Measurements from ENCODE around the gene EPHB2. TPM values are rescaled to one million over a fixed set of nuclear protein-coding genes. Genes with fewer than 3 reads are reported as not detected.

The EPHB2 gene
- total and polyA plus RNA-seq, 2 donors from 2014 or later, result 3.0 to 9.5 TPM

DNA sequence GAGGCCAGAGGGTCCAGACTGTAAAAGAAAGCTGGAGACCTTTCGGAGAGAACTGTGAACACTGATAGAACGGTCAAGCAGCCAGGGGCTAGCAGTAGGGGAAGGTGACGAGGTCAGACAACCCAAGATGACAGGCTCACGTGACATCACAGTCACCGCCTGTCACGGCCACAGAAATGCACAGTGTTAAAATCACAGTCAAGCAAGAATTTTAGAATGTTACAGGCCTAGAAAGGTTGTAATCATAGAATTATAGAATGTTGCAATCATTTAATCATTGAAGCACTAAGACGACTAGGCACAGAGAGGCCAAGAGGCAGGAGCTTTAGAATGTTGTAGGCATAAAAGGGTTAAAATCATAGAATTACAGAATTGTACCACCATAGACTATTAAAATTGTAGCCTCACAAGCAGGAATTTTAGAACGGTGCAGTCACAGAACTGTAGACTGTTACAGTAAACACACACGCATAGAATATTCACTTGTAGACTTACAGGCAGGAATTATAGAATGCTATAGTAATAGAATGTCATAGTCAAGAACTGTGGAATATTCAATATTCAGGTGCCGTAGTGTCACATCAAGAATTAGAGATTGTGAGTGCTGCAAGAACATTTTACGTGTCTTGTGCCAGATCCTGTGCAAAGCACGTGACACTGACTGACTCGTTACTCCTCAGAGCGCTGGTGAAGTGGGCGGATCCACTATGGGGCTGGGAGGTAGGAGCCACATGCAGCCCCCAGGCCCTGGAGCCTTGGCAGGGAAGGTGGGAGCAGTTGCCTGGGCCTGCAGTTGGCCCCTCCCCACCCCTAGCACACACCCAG is 118.1 kb downstream of the EPHB2 start:
- DNase-seq, result peak in 3 of 5 donors; percentile 44 to 73 (median 44)
- no peak overlapping the region for H3K9ac ChIP-seq (ENCODE audit: low read length in 3 of 3)
- TF ChIP-seq, protein P1, sequence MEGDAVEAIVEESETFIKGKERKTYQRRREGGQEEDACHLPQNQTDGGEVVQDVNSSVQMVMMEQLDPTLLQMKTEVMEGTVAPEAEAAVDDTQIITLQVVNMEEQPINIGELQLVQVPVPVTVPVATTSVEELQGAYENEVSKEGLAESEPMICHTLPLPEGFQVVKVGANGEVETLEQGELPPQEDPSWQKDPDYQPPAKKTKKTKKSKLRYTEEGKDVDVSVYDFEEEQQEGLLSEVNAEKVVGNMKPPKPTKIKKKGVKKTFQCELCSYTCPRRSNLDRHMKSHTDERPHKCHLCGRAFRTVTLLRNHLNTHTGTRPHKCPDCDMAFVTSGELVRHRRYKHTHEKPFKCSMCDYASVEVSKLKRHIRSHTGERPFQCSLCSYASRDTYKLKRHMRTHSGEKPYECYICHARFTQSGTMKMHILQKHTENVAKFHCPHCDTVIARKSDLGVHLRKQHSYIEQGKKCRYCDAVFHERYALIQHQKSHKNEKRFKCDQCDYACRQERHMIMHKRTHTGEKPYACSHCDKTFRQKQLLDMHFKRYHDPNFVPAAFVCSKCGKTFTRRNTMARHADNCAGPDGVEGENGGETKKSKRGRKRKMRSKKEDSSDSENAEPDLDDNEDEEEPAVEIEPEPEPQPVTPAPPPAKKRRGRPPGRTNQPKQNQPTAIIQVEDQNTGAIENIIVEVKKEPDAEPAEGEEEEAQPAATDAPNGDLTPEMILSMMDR (IDR thresholded peaks at IDR 0.05; ENCODE audit: borderline replicate concordance, extremely low read depth, insufficient read depth), result no peak
- no peaks in the 10 kb centered on the region for H3K36me3 ChIP-seq (ENCODE audit: control insufficient read depth in 2 of 3, insufficient read depth in 3 of 3, low read length in 3 of 3)
- no peaks in the 10 kb centered on the region for H3K27me3 ChIP-seq (ENCODE audit: control insufficient read depth, insufficient read depth, low read length)
- intact Hi-C loops (cut with DNase I), result no loop called here
- peak overlapping the region; percentile 41 to 45 for H3K27ac ChIP-seq (ENCODE audit: low read depth in 2 of 2, low read length in 2 of 2)
- no peaks in the 10 kb centered on the region for H3K9me3 ChIP-seq (ENCODE audit: control insufficient read depth in 2 of 3, insufficient read depth in 1 of 3, low read length in 3 of 3)
- no peak overlapping the region for H3K4me3 ChIP-seq (ENCODE audit: low read length in 3 of 3)
- no peak for FAIRE-seq
- H3K4me1 ChIP-seq (ENCODE audit: control insufficient read depth in 2 of 3, insufficient read depth in 2 of 3, low read depth in 1 of 3, low read length in 3 of 3), result peaks cover 7 to 31% (median 21%) of the 10 kb centered on the region in 3 donors

GRCh38 chr1:22829309-22829989 is 118.8 kb downstream of the EPHB2 start:
- H3K27me3 ChIP-seq (ENCODE audit: control insufficient read depth, insufficient read depth, low read length), result no peaks in the 10 kb centered on the region
- FAIRE-seq, result no peak

DNA sequence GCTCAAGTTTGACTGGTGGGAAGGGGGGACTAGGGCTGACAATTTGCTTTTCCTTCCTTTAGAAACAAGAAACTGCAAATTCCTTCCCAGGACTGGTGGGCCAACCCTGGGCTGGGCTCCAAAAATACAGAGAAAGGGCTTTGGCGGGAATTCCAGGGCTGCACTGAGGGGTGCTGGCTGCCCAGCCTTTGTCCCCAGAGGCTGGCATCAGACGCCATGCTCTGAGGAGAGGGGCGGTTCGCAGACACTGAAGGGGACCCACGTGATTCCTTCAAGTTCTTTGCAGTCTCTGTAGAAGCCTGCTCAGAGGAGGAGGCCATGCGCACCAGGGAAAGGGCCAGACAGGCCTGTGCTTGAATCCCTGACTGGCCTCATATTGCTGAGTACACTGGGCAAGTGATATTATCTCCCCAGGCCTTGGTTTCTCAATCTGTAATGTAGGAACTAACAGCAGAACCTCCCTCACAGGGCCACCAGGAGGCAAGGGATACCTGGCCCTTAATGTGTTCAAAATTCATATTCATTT is 119.5 kb downstream of the EPHB2 start:
- no peaks in the 10 kb centered on the region for H3K36me3 ChIP-seq (ENCODE audit: control insufficient read depth in 2 of 3, insufficient read depth in 3 of 3, low read length in 3 of 3)
- no peak for FAIRE-seq
- intact Hi-C loops (cut with DNase I), result no loop called here
- H3K27me3 ChIP-seq (ENCODE audit: control insufficient read depth, insufficient read depth, low read length), result no peaks in the 10 kb centered on the region
- no peak overlapping the region for H3K4me3 ChIP-seq (ENCODE audit: low read length in 3 of 3)
- DNase-seq, result peak in 2 of 5 donors; percentile 30 to 40
- TF ChIP-seq, protein P1 (IDR thresholded peaks at IDR 0.05; ENCODE audit: borderline replicate concordance, extremely low read depth, insufficient read depth), result no peak
- no peaks in the 10 kb centered on the region for H3K9me3 ChIP-seq (ENCODE audit: control insufficient read depth in 2 of 3, insufficient read depth in 1 of 3, low read length in 3 of 3)
- no peak overlapping the region for H3K9ac ChIP-seq (ENCODE audit: low read length in 3 of 3)
- peaks cover 7 to 31% (median 21%) of the 10 kb centered on the region in 3 donors for H3K4me1 ChIP-seq (ENCODE audit: control insufficient read depth in 2 of 3, insufficient read depth in 2 of 3, low read depth in 1 of 3, low read length in 3 of 3)
- no peak overlapping the region for H3K27ac ChIP-seq (ENCODE audit: low read depth in 2 of 2, low read length in 2 of 2)

More at GRCh38 chr1:22829309-22829989, 118.8 kb downstream of the EPHB2 start:
- no peak overlapping the region for H3K9ac ChIP-seq (ENCODE audit: low read length in 3 of 3)
- intact Hi-C loops (cut with DNase I), result no loop called here
- no peaks in the 10 kb centered on the region for H3K9me3 ChIP-seq (ENCODE audit: control insufficient read depth in 2 of 3, insufficient read depth in 1 of 3, low read length in 3 of 3)
- no peaks in the 10 kb centered on the region for H3K36me3 ChIP-seq (ENCODE audit: control insufficient read depth in 2 of 3, insufficient read depth in 3 of 3, low read length in 3 of 3)
- TF ChIP-seq, protein P1 (IDR thresholded peaks at IDR 0.05; ENCODE audit: borderline replicate concordance, extremely low read depth, insufficient read depth), result no peak
- DNase-seq, result peak in 1 of 5 donors; percentile 26
- peaks cover 7 to 31% (median 21%) of the 10 kb centered on the region in 3 donors for H3K4me1 ChIP-seq (ENCODE audit: control insufficient read depth in 2 of 3, insufficient read depth in 2 of 3, low read depth in 1 of 3, low read length in 3 of 3)
- peak overlapping the region in 1 of 2 donors; percentile 45 for H3K27ac ChIP-seq (ENCODE audit: low read depth in 2 of 2, low read length in 2 of 2)
- H3K4me3 ChIP-seq (ENCODE audit: low read length in 3 of 3), result no peak overlapping the region

All from kidney (tissue), 14 donors.